HG03045 (cell line): Measurements from ENCODE around the gene DCAF15.
"Not testable (repeated sequence)": the region's sequence is repeated elsewhere in the genome, so short reads cannot be mapped to it uniquely, and the experiment has no call there.

Experiments used
- ATAC-seq: cut with Tn5 transposase; IDR thresholded peaks from one replicate; pipeline ENCODE4 v1.9.1; 2021; ENCODE audit warnings: mild to moderate bottlenecking, moderate library complexity; ENCODE audit not compliant: unreplicated experiment

Gene DCAF15

GRCh38 chr19:13959141-13959961 is 7.0 kb downstream of the DCAF15 start:
- ATAC-seq = no peak

GRCh38 chr19:13959962-13960862 is 7.9 kb downstream of the DCAF15 start:
- no peak for ATAC-seq

- no peak for ATAC-seq
Observed at GRCh38 chr19:13960863-13961784, 8.8 kb downstream of the DCAF15 start.

GRCh38 chr19:13961826-13962698 is 9.8 kb downstream of the DCAF15 start:
- ATAC-seq = no peak

GRCh38 chr19:13962699-13963602 is 10.6 kb downstream of the DCAF15 start:
- no peak for ATAC-seq

GRCh38 chr19:13963603-13964105 is 11.3 kb downstream of the DCAF15 start:
- ATAC-seq = no peak

GRCh38 chr19:13964776-13965175 is 12.5 kb downstream of the DCAF15 start:
- no peak for ATAC-seq

GRCh38 chr19:13965377-13965896 is 13.1 kb downstream of the DCAF15 start:
- ATAC-seq = no peak

- ATAC-seq = no peak
Observed at GRCh38 chr19:13965926-13966683, 13.8 kb downstream of the DCAF15 start.

GRCh38 chr19:13966684-13967128 is 14.4 kb downstream of the DCAF15 start:
- no peak for ATAC-seq

- ATAC-seq = not testable (repeated sequence)
Observed at GRCh38 chr19:13967206-13967605, 14.9 kb downstream of the DCAF15 start.

GRCh38 chr19:13968383-13968935 is 16.1 kb downstream of the DCAF15 start:
- no peak for ATAC-seq

- ATAC-seq = no peak
Observed at GRCh38 chr19:13968999-13969398, 16.7 kb downstream of the DCAF15 start.

- ATAC-seq = no peak
Observed at GRCh38 chr19:13969897-13970296, 17.6 kb downstream of the DCAF15 start.

GRCh38 chr19:13971868-13972267 is 19.6 kb downstream of the DCAF15 start:
- ATAC-seq = not testable (repeated sequence)

GRCh38 chr19:13972368-13973155 is 20.3 kb downstream of the DCAF15 start:
- ATAC-seq = no peak
